Mesenchymal stem cell (in vitro differentiated cells and primary cell): Measurements from ENCODE around the gene TLE3.
A peak's percentile ranks its signal among the peaks of the same experiment; 100 is the strongest.

ENCODE experiments used
- DNase-seq: peaks from one replicate; pipeline ENCODE4 v3.0.0-alpha.2; 2013
- H2AFZ ChIP-seq: one replicate; pipeline ENCODE4 v1.6.1; 2013; ENCODE audit warnings: low read depth, mild to moderate bottlenecking, control low read depth, inconsistent platforms, low read length, moderate library complexity
- H2AK5ac ChIP-seq: 2 replicates; pipeline ENCODE4 v1.6.1; 2013; ENCODE audit warnings: low read length, moderate library complexity, mild to moderate bottlenecking, inconsistent platforms; ENCODE audit not compliant: severe bottlenecking
- H2BK120ac ChIP-seq: one replicate; pipeline ENCODE4 v1.6.1; 2013; ENCODE audit warnings: low read depth, mild to moderate bottlenecking, inconsistent platforms, low read length, moderate library complexity
- H2BK12ac ChIP-seq, 2 experiments: one replicate each; pipeline ENCODE4 v1.6.1; 2013; ENCODE audit warnings: inconsistent platforms in 2 of 2, low read length in 2 of 2, mild to moderate bottlenecking in 2 of 2, moderate library complexity in 2 of 2, control low read depth in 1 of 2
- H2BK15ac ChIP-seq: one replicate; pipeline ENCODE4 v1.6.1; 2013; ENCODE audit warnings: mild to moderate bottlenecking, low read depth, inconsistent platforms; ENCODE audit not compliant: poor library complexity, severe bottlenecking
- H2BK5ac ChIP-seq: 2 replicates; pipeline ENCODE4 v1.6.1; 2013; ENCODE audit warnings: low read depth, mild to moderate bottlenecking, low read length, control low read depth, inconsistent platforms; ENCODE audit not compliant: poor library complexity, severe bottlenecking
- H3K14ac ChIP-seq, 2 experiments: one replicate each; pipeline ENCODE4 v1.6.1; 2013; ENCODE audit warnings: inconsistent platforms in 2 of 2, low read length in 2 of 2, control low read depth in 1 of 2, mild to moderate bottlenecking in 1 of 2, moderate library complexity in 1 of 2
- H3K18ac ChIP-seq, 2 experiments: one replicate each; pipeline ENCODE4 v1.6.1; 2013; ENCODE audit warnings: inconsistent platforms in 2 of 2, low read length in 2 of 2, control low read depth in 1 of 2, low read depth in 1 of 2, mild to moderate bottlenecking in 1 of 2
- H3K23ac ChIP-seq, 2 experiments: one replicate each; pipeline ENCODE4 v1.6.1; 2013; ENCODE audit warnings: inconsistent platforms in 2 of 2, low read length in 2 of 2, mild to moderate bottlenecking in 2 of 2, moderate library complexity in 2 of 2, control low read depth in 1 of 2
- H3K27ac ChIP-seq: 2 replicates; pipeline ENCODE4 v1.5.1; 2013; ENCODE audit warnings: mild to moderate bottlenecking, moderate library complexity, low read length, control low read depth, inconsistent platforms; ENCODE audit not compliant: poor library complexity, severe bottlenecking
- H3K27me3 ChIP-seq, 2 experiments: 2 replicates each; pipeline versions ENCODE4 v1.6.1 to v1.7.0; 2013; ENCODE audit warnings: low read length in 2 of 2, mild to moderate bottlenecking in 2 of 2, moderate library complexity in 2 of 2, control low read depth in 1 of 2, inconsistent platforms in 1 of 2; ENCODE audit not compliant: control insufficient read depth in 1 of 2, insufficient read depth in 1 of 2
- H3K36me3 ChIP-seq, 2 experiments: 2 replicates each; pipeline versions ENCODE4 v1.6.1 to v1.7.0; 2013; ENCODE audit warnings: low read length in 2 of 2, control low read depth in 1 of 2, inconsistent platforms in 1 of 2, low read depth in 1 of 2, mild to moderate bottlenecking in 1 of 2; ENCODE audit not compliant: insufficient read depth in 2 of 2, control insufficient read depth in 1 of 2
- H3K4ac ChIP-seq, 2 experiments: one replicate each; pipeline ENCODE4 v1.6.1; 2013; ENCODE audit warnings: inconsistent platforms in 2 of 2, low read length in 2 of 2, mild to moderate bottlenecking in 2 of 2, moderate library complexity in 2 of 2, control low read depth in 1 of 2, low read depth in 1 of 2
- H3K4me1 ChIP-seq: 2 replicates; pipeline ENCODE4 v1.6.1; 2013; ENCODE audit warnings: low read depth, low read length, control low read depth; ENCODE audit not compliant: control insufficient read depth, insufficient read depth
- H3K4me2 ChIP-seq: 2 replicates; pipeline ENCODE4 v1.6.1; 2013; ENCODE audit warnings: low read length, mild to moderate bottlenecking, inconsistent platforms; ENCODE audit not compliant: poor library complexity, severe bottlenecking
- H3K4me3 ChIP-seq, 2 experiments: 2 replicates each; pipeline versions ENCODE4 v1.5.1 to v1.7.0; 2013; ENCODE audit warnings: low read length in 2 of 2, mild to moderate bottlenecking in 2 of 2, control low read depth in 1 of 2, low read depth in 1 of 2; ENCODE audit not compliant: insufficient read depth in 1 of 2
- H3K79me1 ChIP-seq: replicated peaks from 2 replicates; pipeline ENCODE4 v1.6.1; 2013; ENCODE audit warnings: mild to moderate bottlenecking, control low read depth, low read length, inconsistent platforms; ENCODE audit not compliant: poor library complexity, severe bottlenecking
- H3K9ac ChIP-seq: 2 replicates; pipeline ENCODE4 v1.7.0; 2013; ENCODE audit warnings: mild to moderate bottlenecking, low read length, moderate library complexity
- H3K9me3 ChIP-seq: 2 replicates; pipeline ENCODE4 v1.7.0; 2013; ENCODE audit warnings: mild to moderate bottlenecking, low read length; ENCODE audit not compliant: control insufficient read depth
- H4K8ac ChIP-seq: one replicate; pipeline ENCODE4 v1.6.1; 2013; ENCODE audit warnings: inconsistent platforms, mild to moderate bottlenecking, low read length, moderate library complexity
- H4K91ac ChIP-seq: one replicate; pipeline ENCODE4 v1.6.1; 2013; ENCODE audit warnings: mild to moderate bottlenecking, low read length, inconsistent platforms
- WGBS: methylation state at CpG from one replicate; pipeline ENCODE4 v1.1.7; 2013; ENCODE audit warnings: mixed read lengths; 5-methylcytosine and 5-hydroxymethylcytosine counted together

The TLE3 gene

GRCh38 chr15:70087708-70088352 is 9.9 kb downstream of the TLE3 start:
- Histone ChIP-seq H3K27ac (no peak overlapping the region), H3K36me3 (peaks cover 41 to 86% of the 10 kb centered on the region in 2 experiments), H2BK5ac (no peak overlapping the region), H3K4ac (no peak overlapping the region), H2BK120ac (no peak overlapping the region), H4K8ac (no peak overlapping the region), H2BK12ac (peak overlapping the region in 1 of 2 experiments; percentile 52), H2AK5ac (no peak overlapping the region), H3K14ac (no peak overlapping the region), H3K79me1 (peaks cover 56% of the 10 kb centered on the region), H3K9ac (no peak overlapping the region), H2AFZ (no peak overlapping the region), H3K4me3 (no peak overlapping the region), H3K18ac (peak overlapping the region in 1 of 2 experiments; percentile 28), H3K4me1 (peaks cover 9% of the 10 kb centered on the region), H3K23ac (peak overlapping the region in 1 of 2 experiments; percentile 73), H3K27me3 (no peaks in the 10 kb centered on the region), H2BK15ac (no peak overlapping the region), H3K9me3 (no peaks in the 10 kb centered on the region), H3K4me2 (no peak overlapping the region), H4K91ac (no peak overlapping the region)
- WGBS: 54% methylated on average over 9 of the region's 12 CpGs
- DNase-seq: no peak

GRCh38 chr15:70086636-70087035 is 11.1 kb downstream of the TLE3 start:
- H2AK5ac ChIP-seq: no peak overlapping the region
- no peak overlapping the region for H3K14ac ChIP-seq
- H3K9me3 ChIP-seq: no peaks in the 10 kb centered on the region
- H3K4me1 ChIP-seq: peaks cover 8% of the 10 kb centered on the region
- no peak overlapping the region for H3K4ac ChIP-seq
- H2BK12ac ChIP-seq: no peak overlapping the region
- peaks cover 42 to 85% of the 10 kb centered on the region in 2 experiments for H3K36me3 ChIP-seq
- no peak overlapping the region for H3K9ac ChIP-seq
- no peaks in the 10 kb centered on the region for H3K27me3 ChIP-seq
- H3K4me2 ChIP-seq: no peak overlapping the region
- H3K27ac ChIP-seq: no peak overlapping the region
- H3K79me1 ChIP-seq: peaks cover 53% of the 10 kb centered on the region
- H2BK120ac ChIP-seq: no peak overlapping the region
- no peak overlapping the region for H3K4me3 ChIP-seq
- 68% methylated on average over 3 of the region's 5 CpGs for WGBS
- DNase-seq: no peak
- no peak overlapping the region for H3K23ac ChIP-seq
- H3K18ac ChIP-seq: no peak overlapping the region
- no peak overlapping the region for H2AFZ ChIP-seq
- no peak overlapping the region for H2BK15ac ChIP-seq
- no peak overlapping the region for H4K91ac ChIP-seq
- H2BK5ac ChIP-seq: no peak overlapping the region
- no peak overlapping the region for H4K8ac ChIP-seq

GRCh38 chr15:70084461-70084860 is 13.3 kb downstream of the TLE3 start:
- no peak overlapping the region for H3K4me2 ChIP-seq
- H3K79me1 ChIP-seq: peaks cover 38% of the 10 kb centered on the region
- no peak overlapping the region for H2BK5ac ChIP-seq
- H3K14ac ChIP-seq: no peak overlapping the region
- no peak overlapping the region for H3K27ac ChIP-seq
- WGBS: 98% methylated on average over 6 of the region's 6 CpGs
- peaks cover 42 to 85% of the 10 kb centered on the region in 2 experiments for H3K36me3 ChIP-seq
- H3K23ac ChIP-seq: no peak overlapping the region
- no peak overlapping the region for H3K18ac ChIP-seq
- no peak for DNase-seq
- no peak overlapping the region for H2BK120ac ChIP-seq
- no peaks in the 10 kb centered on the region for H3K9me3 ChIP-seq
- no peak overlapping the region for H2BK15ac ChIP-seq
- H3K27me3 ChIP-seq: no peaks in the 10 kb centered on the region
- no peak overlapping the region for H3K4ac ChIP-seq
- no peak overlapping the region for H3K9ac ChIP-seq
- H3K4me1 ChIP-seq: peaks cover 11% of the 10 kb centered on the region
- no peak overlapping the region for H2BK12ac ChIP-seq
- H2AK5ac ChIP-seq: no peak overlapping the region
- no peak overlapping the region for H4K8ac ChIP-seq
- no peak overlapping the region for H4K91ac ChIP-seq
- no peak overlapping the region for H2AFZ ChIP-seq
- H3K4me3 ChIP-seq: no peak overlapping the region

- no peak overlapping the region for H3K18ac ChIP-seq
- no peak overlapping the region for H3K4me3 ChIP-seq
- H3K4ac ChIP-seq: no peak overlapping the region
- no peak overlapping the region for H2AK5ac ChIP-seq
- H3K79me1 ChIP-seq: peaks cover 39% of the 10 kb centered on the region
- peaks cover 42 to 89% of the 10 kb centered on the region in 2 experiments for H3K36me3 ChIP-seq
- no peak overlapping the region for H2AFZ ChIP-seq
- no peaks in the 10 kb centered on the region for H3K9me3 ChIP-seq
- no peak overlapping the region for H2BK15ac ChIP-seq
- H3K14ac ChIP-seq: no peak overlapping the region
- no peak overlapping the region for H4K91ac ChIP-seq
- no peak overlapping the region for H3K23ac ChIP-seq
- H2BK120ac ChIP-seq: no peak overlapping the region
- no peak for DNase-seq
- H3K27ac ChIP-seq: no peak overlapping the region
- H3K27me3 ChIP-seq: no peaks in the 10 kb centered on the region
- peaks cover 12% of the 10 kb centered on the region for H3K4me1 ChIP-seq
- H2BK12ac ChIP-seq: no peak overlapping the region
- H3K4me2 ChIP-seq: no peak overlapping the region
- no peak overlapping the region for H4K8ac ChIP-seq
- 85% methylated on average over 1 of the region's 1 CpG for WGBS
- H2BK5ac ChIP-seq: no peak overlapping the region
- no peak overlapping the region for H3K9ac ChIP-seq
Measured at GRCh38 chr15:70083946-70084345, 13.8 kb downstream of the TLE3 start.
